ENCODE data around the gene LILRB2.

DNA sequence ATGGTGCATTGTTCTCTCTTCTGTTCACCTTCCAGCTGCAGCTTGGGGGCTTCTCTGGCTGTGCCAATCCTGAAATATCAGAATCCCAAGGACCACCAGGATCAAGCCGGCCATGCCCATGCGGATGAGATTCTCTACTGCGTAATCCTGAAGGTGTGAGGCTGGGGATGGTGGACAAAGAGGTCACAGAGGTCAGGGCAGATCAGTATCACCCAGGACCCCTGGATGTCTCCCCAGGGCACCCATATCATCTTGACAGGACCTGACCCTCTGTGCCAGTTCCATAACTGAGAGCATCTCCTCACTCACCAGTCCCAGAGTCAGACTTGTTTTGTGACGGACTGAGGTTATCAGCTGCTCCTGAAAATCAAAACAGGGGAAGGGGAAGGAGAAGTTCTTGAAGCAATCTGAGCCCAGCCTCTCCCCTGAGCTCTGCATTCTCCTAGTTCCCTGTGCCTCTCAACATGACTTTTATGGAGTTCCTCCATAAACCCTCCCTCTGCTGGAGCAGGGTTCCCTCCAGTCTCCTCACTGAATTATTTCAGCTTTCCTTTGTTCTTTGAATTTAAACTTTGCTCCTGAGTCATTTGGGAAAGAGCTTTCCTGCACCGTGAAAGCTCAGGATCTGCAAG, 26.6 kb upstream of the LILRB2 start:
- TF ChIP-seq, protein P1, sequence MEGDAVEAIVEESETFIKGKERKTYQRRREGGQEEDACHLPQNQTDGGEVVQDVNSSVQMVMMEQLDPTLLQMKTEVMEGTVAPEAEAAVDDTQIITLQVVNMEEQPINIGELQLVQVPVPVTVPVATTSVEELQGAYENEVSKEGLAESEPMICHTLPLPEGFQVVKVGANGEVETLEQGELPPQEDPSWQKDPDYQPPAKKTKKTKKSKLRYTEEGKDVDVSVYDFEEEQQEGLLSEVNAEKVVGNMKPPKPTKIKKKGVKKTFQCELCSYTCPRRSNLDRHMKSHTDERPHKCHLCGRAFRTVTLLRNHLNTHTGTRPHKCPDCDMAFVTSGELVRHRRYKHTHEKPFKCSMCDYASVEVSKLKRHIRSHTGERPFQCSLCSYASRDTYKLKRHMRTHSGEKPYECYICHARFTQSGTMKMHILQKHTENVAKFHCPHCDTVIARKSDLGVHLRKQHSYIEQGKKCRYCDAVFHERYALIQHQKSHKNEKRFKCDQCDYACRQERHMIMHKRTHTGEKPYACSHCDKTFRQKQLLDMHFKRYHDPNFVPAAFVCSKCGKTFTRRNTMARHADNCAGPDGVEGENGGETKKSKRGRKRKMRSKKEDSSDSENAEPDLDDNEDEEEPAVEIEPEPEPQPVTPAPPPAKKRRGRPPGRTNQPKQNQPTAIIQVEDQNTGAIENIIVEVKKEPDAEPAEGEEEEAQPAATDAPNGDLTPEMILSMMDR (IDR thresholded peaks at IDR 0.05; ENCODE audit: low read length), result no peak
- no peak for TF ChIP-seq EZH2 (optimal IDR thresholded peaks at IDR 0.05; ENCODE audit: low read depth, low read length)
- TF ChIP-seq EZH2phosphoT487 (IDR thresholded peaks at IDR 0.05; ENCODE audit: low read length), result no peak

Measured in MM.1S (cell line).